Progenitor cell of endocrine pancreas (in vitro differentiated cells): ENCODE results near the gene LARP1. TPM values are rescaled to one million over a fixed set of nuclear protein-coding genes. Genes with fewer than 3 reads are reported as not detected.

Source experiments
- DNase-seq: peaks from one replicate; pipeline ENCODE4 v3.0.0; 2021; ENCODE audit warnings: low spot score; ENCODE audit not compliant: unreplicated experiment
- H3K27ac Mint-ChIP-seq: 2 replicates; pipeline ENCODE4 v1.8.0; 2021; ENCODE audit warnings: mild to moderate bottlenecking, moderate library complexity, mixed read lengths
- H3K27me3 Mint-ChIP-seq: 2 replicates; pipeline ENCODE4 v1.8.0; 2021; ENCODE audit warnings: mixed read lengths
- H3K36me3 Mint-ChIP-seq: 2 replicates; pipeline ENCODE4 v1.8.0; 2022; ENCODE audit warnings: mixed read lengths; ENCODE audit not compliant: insufficient read depth
- H3K4me1 Mint-ChIP-seq: 2 replicates; pipeline ENCODE4 v1.8.0; 2021; ENCODE audit warnings: low read depth, mixed read lengths
- H3K4me3 Mint-ChIP-seq: 2 replicates; pipeline ENCODE4 v1.8.0; 2021; ENCODE audit warnings: low read depth, mild to moderate bottlenecking, moderate library complexity, mixed read lengths
- H3K9me3 Mint-ChIP-seq: 2 replicates; pipeline ENCODE4 v1.8.0; 2021; ENCODE audit warnings: low read depth, mixed read lengths
- CTCF ChIP-seq: fragments of 200-600 bp; sonication (generic); IDR thresholded peaks from one replicate; pipeline ENCODE4 v1.5.0; 2021; ENCODE audit warnings: antibody characterized with exemption, mild to moderate bottlenecking; ENCODE audit not compliant: unreplicated experiment
- microRNA-seq: library from miRNA; unstranded; fragments of <30 nt; microRNA quantifications from one replicate; pipeline ENCODE4 v1.1.0, GENCODE V29; 2020; ENCODE audit warnings: borderline number of aligned reads; ENCODE audit not compliant: unreplicated experiment
- total RNA-seq: library from RNA; stranded (reverse); gene quantifications from 2 replicates; pipeline ENCODE4 v1.2.1, GENCODE V29; 2021

The LARP1 gene
- total RNA-seq, 1 donor from 2014 or later = 225 TPM

- Mint-ChIP-seq H3K27me3 (no peaks in the 10 kb centered on the region), H3K9me3 (no peaks in the 10 kb centered on the region), H3K4me3 (no peak overlapping the region), H3K27ac (peak overlapping the region; percentile 31), H3K36me3 (peaks cover 14% of the 10 kb centered on the region), H3K4me1 (peaks cover 20% of the 10 kb centered on the region)
- DNase-seq = no peak
- no peak for TF ChIP-seq CTCF
These were observed 107.6 kb downstream of the LARP1 start for GRCh38 chr5:154862766-154863165.

- Mint-ChIP-seq H3K4me1 (peaks cover 20% of the 10 kb centered on the region), H3K9me3 (no peaks in the 10 kb centered on the region), H3K4me3 (no peak overlapping the region), H3K27me3 (no peaks in the 10 kb centered on the region), H3K27ac (no peak overlapping the region), H3K36me3 (peaks cover 14% of the 10 kb centered on the region)
- TF ChIP-seq CTCF = no peak
- DNase-seq = no peak
These were observed 108.3 kb downstream of the LARP1 start for GRCh38 chr5:154863291-154864080.

GRCh38 chr5:154865466-154866184 is 110.4 kb downstream of the LARP1 start:
- Mint-ChIP-seq H3K9me3 (no peaks in the 10 kb centered on the region), H3K27me3 (no peaks in the 10 kb centered on the region), H3K27ac (no peak overlapping the region), H3K4me3 (no peak overlapping the region), H3K4me1 (peaks cover 9% of the 10 kb centered on the region), H3K36me3 (peaks cover 18% of the 10 kb centered on the region)
- TF ChIP-seq CTCF = no peak
- no peak for DNase-seq

- no peak overlapping the region for H3K4me3 Mint-ChIP-seq
- H3K27ac Mint-ChIP-seq = no peak overlapping the region
- no peaks in the 10 kb centered on the region for H3K9me3 Mint-ChIP-seq
- no peak for TF ChIP-seq CTCF
- H3K36me3 Mint-ChIP-seq = peaks cover 22% of the 10 kb centered on the region
- no peaks in the 10 kb centered on the region for H3K27me3 Mint-ChIP-seq
- no peak for DNase-seq
- H3K4me1 Mint-ChIP-seq = peaks cover 2% of the 10 kb centered on the region
These were observed 111.7 kb downstream of the LARP1 start for GRCh38 chr5:154866841-154867240.

Small RNAs within 50 kb of the gene (microRNA-seq; reads per million reads assigned to microRNA genes)
- not detected for gene MIR378H

Other genes starting within 250 kb of the LARP1 start
- gene FAXDC2, start 95.2 kb downstream of the LARP1 start, total RNA-seq = 14.8 and 15.8 TPM in 2 replicates
- 55.4 and 56.4 TPM in 2 replicates for gene CNOT8, start 103.2 kb downstream of the LARP1 start, total RNA-seq
- 21.9 and 24.2 TPM in 2 replicates for gene GEMIN5, start 182.8 kb downstream of the LARP1 start, total RNA-seq
- gene MRPL22, start 185.7 kb downstream of the LARP1 start, total RNA-seq = 48.9 and 57.1 TPM in 2 replicates